Smooth muscle cell (in vitro differentiated cells): ENCODE results near the gene SNX22. TPM values are rescaled to one million over a fixed set of nuclear protein-coding genes. Genes with fewer than 3 reads are reported as not detected.

ENCODE experiments used
- DNase-seq: peaks from one replicate; lab custom pipeline; 2025; ENCODE audit not compliant: unreplicated experiment; lab: John Stamatoyannopoulos, UW
- H2AFZ ChIP-seq: fragments of 200-600 bp; sonication (generic); 2 replicates; pipeline ENCODE4 v1.6.0; 2016; ENCODE audit warnings: antibody characterized with exemption, low read depth, mild to moderate bottlenecking
- H3F3A ChIP-seq: fragments of 200-600 bp; sonication (generic); 2 replicates; pipeline ENCODE4 v1.6.0; 2017; ENCODE audit warnings: antibody characterized with exemption, low read depth
- H3K27ac ChIP-seq: fragments of 200-600 bp; sonication (generic); 2 replicates; pipeline ENCODE4 v1.5.1; 2016; ENCODE audit warnings: low read depth, mild to moderate bottlenecking
- H3K27me3 ChIP-seq: fragments of 200-600 bp; sonication (generic); 2 replicates; pipeline ENCODE4 v1.6.1; 2016; ENCODE audit warnings: low read depth, mild to moderate bottlenecking
- H3K36me3 ChIP-seq: fragments of 200-600 bp; sonication (generic); 2 replicates; pipeline ENCODE4 v1.5.1; 2016; ENCODE audit warnings: low read depth
- H3K4me1 ChIP-seq: fragments of 200-600 bp; sonication (generic); 2 replicates; pipeline ENCODE4 v1.5.1; 2016; ENCODE audit warnings: low read depth
- H3K4me2 ChIP-seq: fragments of 200-600 bp; sonication (generic); 2 replicates; pipeline ENCODE4 v1.6.0; 2016; ENCODE audit warnings: mild to moderate bottlenecking
- H3K4me3 ChIP-seq: fragments of 200-600 bp; sonication (generic); 2 replicates; pipeline ENCODE4 v1.5.1; 2016; ENCODE audit warnings: mild to moderate bottlenecking
- H3K79me2 ChIP-seq: fragments of 200-600 bp; sonication (generic); 2 replicates; pipeline ENCODE4 v1.6.0; 2016; ENCODE audit warnings: low read depth, mild to moderate bottlenecking
- H3K9ac ChIP-seq: fragments of 200-600 bp; sonication (generic); 2 replicates; pipeline ENCODE4 v1.6.0; 2016; ENCODE audit warnings: low read depth
- H3K9me3 ChIP-seq: fragments of 200-600 bp; sonication (generic); replicated peaks from 2 replicates; pipeline ENCODE4 v1.5.1; 2016; ENCODE audit warnings: low read depth
- H4K20me1 ChIP-seq: fragments of 200-600 bp; sonication (generic); 2 replicates; pipeline ENCODE4 v1.6.0; 2016; ENCODE audit warnings: low read depth
- WGBS: methylation state at CpG from one replicate; pipeline ENCODE4 v1.1.7; 2016; ENCODE audit warnings: low lambda C conversion rate; 5-methylcytosine and 5-hydroxymethylcytosine counted together
- polyA plus RNA-seq: library from polyadenylated mRNA; unstranded; fragments of >200 nt; fragmentation: Nextera tagmentation; extraction: Ambion mirVana; gene quantifications from 2 replicates; pipeline ENCODE4 v1.2.1, GENCODE V29; 2016
- total RNA-seq: library from RNA; depleted of rRNA; stranded (reverse); fragments of >200 nt; gene quantifications from 2 replicates; pipeline ENCODE4 v1.2.3, GENCODE V29; 2014
- TF ChIP-seq, protein P1 (sequence below): fragments of 200-600 bp; sonication (generic); IDR thresholded peaks from 2 replicates; pipeline ENCODE4 v1.5.1; 2017; ENCODE audit warnings: borderline replicate concordance, mild to moderate bottlenecking, antibody characterized with exemption; ENCODE audit not compliant: insufficient read depth, poor library complexity, severe bottlenecking

Gene SNX22
- total and polyA plus RNA-seq, 2 experiments from 2014 or later = 1.9 TPM; not detected in 1

DNA sequence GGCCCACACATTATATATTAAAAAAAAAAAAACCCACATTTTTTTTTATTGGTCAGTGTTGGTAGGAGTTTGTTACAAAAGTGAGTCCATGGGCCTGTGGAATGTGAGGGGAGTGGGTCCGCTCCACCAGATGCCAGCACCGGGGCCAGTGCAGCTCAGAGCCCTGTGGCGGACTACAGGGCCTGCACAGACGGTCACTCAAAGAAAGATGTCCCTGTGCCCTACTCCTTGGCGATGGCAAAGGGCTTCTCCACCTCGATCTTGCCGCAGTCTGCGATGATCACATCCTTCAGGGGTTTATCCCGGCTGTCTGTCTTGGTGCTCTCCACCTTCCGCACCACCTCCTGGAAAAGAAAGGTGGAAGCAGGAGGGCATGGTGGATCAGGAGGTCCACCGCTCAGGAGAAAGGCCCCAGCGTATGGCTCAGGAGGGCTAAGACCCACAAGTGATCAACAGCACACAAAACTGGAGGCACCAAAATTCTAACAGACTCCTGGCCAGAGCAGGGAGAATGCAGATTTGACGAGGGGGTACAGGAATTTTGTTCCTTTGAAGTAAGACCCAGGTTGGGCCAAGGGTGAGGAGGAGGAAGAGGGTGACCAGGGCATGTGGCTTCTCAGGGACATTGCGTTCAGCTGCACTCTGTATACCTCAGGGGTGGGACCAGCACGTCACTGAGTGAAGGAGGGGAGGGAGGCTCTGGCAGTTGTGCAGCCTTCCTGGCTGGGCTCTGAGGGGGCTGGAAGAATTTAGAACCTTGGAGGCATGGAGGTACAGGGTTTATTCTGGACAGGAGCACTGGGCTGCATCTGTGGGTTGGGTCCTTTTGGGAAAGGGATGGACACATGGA lies 4.5 kb downstream of the SNX22 start:
- Histone ChIP-seq H3K36me3 (no peaks in the 10 kb centered on the region), H3K9ac (no peak overlapping the region), H3K9me3 (no peaks in the 10 kb centered on the region), H2AFZ (no peak overlapping the region), H3K4me2 (no peak overlapping the region), H3K79me2 (peaks cover 24% of the 10 kb centered on the region), H3K27ac (no peak overlapping the region), H3F3A (peaks cover 74% of the 10 kb centered on the region), H4K20me1 (peaks cover 83% of the 10 kb centered on the region), H3K27me3 (peaks cover 22% of the 10 kb centered on the region), H3K4me3 (no peak overlapping the region), H3K4me1 (peaks cover 8% of the 10 kb centered on the region)
- WGBS = 97% methylated on average over 15 of the region's 15 CpGs
- no peak for DNase-seq
- TF ChIP-seq, protein P1, sequence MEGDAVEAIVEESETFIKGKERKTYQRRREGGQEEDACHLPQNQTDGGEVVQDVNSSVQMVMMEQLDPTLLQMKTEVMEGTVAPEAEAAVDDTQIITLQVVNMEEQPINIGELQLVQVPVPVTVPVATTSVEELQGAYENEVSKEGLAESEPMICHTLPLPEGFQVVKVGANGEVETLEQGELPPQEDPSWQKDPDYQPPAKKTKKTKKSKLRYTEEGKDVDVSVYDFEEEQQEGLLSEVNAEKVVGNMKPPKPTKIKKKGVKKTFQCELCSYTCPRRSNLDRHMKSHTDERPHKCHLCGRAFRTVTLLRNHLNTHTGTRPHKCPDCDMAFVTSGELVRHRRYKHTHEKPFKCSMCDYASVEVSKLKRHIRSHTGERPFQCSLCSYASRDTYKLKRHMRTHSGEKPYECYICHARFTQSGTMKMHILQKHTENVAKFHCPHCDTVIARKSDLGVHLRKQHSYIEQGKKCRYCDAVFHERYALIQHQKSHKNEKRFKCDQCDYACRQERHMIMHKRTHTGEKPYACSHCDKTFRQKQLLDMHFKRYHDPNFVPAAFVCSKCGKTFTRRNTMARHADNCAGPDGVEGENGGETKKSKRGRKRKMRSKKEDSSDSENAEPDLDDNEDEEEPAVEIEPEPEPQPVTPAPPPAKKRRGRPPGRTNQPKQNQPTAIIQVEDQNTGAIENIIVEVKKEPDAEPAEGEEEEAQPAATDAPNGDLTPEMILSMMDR = no peak

DNA sequence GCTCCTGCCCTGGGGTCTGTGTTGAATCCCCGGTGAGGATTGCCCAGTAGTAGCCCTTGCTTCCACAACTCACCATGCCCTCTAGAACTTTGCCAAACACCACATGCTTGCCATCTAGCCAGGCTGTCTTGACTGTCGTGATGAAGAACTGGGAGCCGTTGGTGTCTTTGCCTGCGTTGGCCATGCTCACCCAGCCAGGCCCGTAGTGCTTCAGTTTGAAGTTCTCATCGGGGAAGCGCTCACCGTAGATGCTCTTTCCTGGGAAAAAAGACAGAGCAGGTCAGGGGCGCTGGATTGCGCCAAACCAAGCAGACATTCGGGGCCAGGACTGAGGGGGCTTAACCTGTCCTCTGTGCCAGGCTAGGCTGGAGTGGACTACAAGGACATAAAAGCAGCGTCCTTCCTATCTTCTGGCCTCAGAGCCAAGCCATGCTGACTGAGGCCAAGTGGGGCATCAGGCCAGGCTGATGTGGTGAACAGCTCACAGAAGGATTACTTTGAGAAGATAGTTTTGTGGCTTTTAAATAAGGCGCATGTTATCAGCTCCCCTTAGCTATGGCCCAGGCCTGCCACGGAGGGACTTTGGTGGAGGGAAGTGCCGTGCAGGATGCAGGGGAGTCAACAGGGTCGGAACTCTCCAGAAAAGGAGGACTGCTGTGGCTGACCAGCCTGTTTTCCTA lies 5.3 kb downstream of the SNX22 start:
- peaks cover 90% of the 10 kb centered on the region for H4K20me1 ChIP-seq
- no peaks in the 10 kb centered on the region for H3K9me3 ChIP-seq
- no peak overlapping the region for H3K4me2 ChIP-seq
- H3K4me3 ChIP-seq = no peak overlapping the region
- no peak overlapping the region for H3K9ac ChIP-seq
- H3K27me3 ChIP-seq = peaks cover 17% of the 10 kb centered on the region
- no peak overlapping the region for H3K27ac ChIP-seq
- H3K4me1 ChIP-seq = peaks cover 14% of the 10 kb centered on the region
- peaks cover 79% of the 10 kb centered on the region for H3F3A ChIP-seq
- TF ChIP-seq, protein P1 = no peak
- H3K79me2 ChIP-seq = peaks cover 31% of the 10 kb centered on the region
- DNase-seq = no peak
- H3K36me3 ChIP-seq = no peaks in the 10 kb centered on the region
- H2AFZ ChIP-seq = no peak overlapping the region
- 85% methylated on average over 16 of the region's 16 CpGs for WGBS

DNA sequence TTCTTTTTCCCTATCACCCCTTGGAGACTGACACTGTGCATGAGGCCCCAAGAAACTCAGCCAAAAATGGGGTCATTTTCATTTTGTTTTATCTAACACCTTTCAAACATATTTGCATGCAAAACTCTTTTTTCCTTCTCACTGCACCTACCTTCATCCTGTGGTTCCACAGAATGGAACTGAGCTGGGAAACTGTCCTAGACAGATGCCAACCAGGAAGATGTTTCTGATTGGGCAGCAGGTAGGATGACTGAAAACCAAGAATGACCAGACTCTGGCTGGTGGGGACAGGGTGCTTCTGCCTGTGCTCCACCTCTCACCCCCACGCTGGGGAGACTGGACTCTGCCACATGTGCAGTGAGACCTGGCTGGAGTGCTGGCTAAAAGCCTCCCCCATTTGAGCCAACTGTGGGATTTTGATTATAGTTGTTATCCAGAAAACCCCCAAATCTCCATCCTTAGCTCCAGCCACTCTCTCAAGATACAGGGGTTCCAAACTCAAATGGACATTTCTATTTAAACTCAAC lies 6.1 kb downstream of the SNX22 start:
- Histone ChIP-seq H3K27me3 (peaks cover 8% of the 10 kb centered on the region), H3K36me3 (no peaks in the 10 kb centered on the region), H3K4me1 (peaks cover 9% of the 10 kb centered on the region), H2AFZ (no peak overlapping the region), H3K9me3 (no peaks in the 10 kb centered on the region), H3K27ac (no peak overlapping the region), H3K9ac (no peak overlapping the region), H3K4me3 (no peak overlapping the region), H4K20me1 (peaks cover 88% of the 10 kb centered on the region), H3K4me2 (no peak overlapping the region), H3F3A (peaks cover 76% of the 10 kb centered on the region), H3K79me2 (peaks cover 40% of the 10 kb centered on the region)
- DNase-seq = no peak
- WGBS = 100% methylated on average over 1 of the region's 1 CpG
- TF ChIP-seq, protein P1 = no peak
